CD4-positive, alpha-beta T cell (primary cell): ENCODE measurements around the gene HLA-DRB5. TPM values are rescaled to one million over a fixed set of nuclear protein-coding genes. Genes with fewer than 3 reads are reported as not detected.

ENCODE experiments used
- ATAC-seq: fragments of 200-7000 bp; cut with Tn5 transposase; one replicate; pipeline ENCODE4 v1.10.0; 2022; ENCODE audit warnings: mild to moderate bottlenecking; ENCODE audit not compliant: poor library complexity
- CTCF ChIA-PET: fragments of 350-600 bp; sonication (Branson Sonifier 250); formaldehyde crosslinking; loops from one replicate; lab custom pipeline; 2021; ENCODE audit warnings: antibody characterized with exemption, inconsistent platforms; lab: Charles Lee
- POLR2A ChIA-PET: fragments of 350-600 bp; sonication (Branson Sonifier 250); formaldehyde crosslinking; loops from one replicate; lab custom pipeline; 2021; ENCODE audit warnings: antibody characterized with exemption, inconsistent platforms; lab: Charles Lee
- DNase-seq, 14 experiments: peaks; one replicate each; pipeline ENCODE4 v3.0.0-alpha.2; 2013 to 2020; ENCODE audit warnings: mixed read lengths in 2 of 14
- H3K27ac ChIP-seq, 2 donors: one replicate each; pipeline versions ENCODE4 v1.5.1 to v1.7.0; 2013; ENCODE audit warnings: low read length in 2 of 2, low read depth in 1 of 2, mild to moderate bottlenecking in 1 of 2
- H3K27me3 ChIP-seq, 2 experiments: 1 replicate in 1 of 2; 2 replicates in 1 of 2; pipeline versions ENCODE4 v1.6.1 to v1.7.0; 2013; ENCODE audit warnings: low read length in 2 of 2, control low read depth in 1 of 2, mild to moderate bottlenecking in 1 of 2, moderate library complexity in 1 of 2; ENCODE audit not compliant: insufficient read depth in 2 of 2, control insufficient read depth in 1 of 2
- H3K36me3 ChIP-seq: one replicate; pipeline ENCODE4 v1.6.1; 2013; ENCODE audit warnings: low read length, control low read depth; ENCODE audit not compliant: insufficient read depth
- H3K4me1 ChIP-seq: one replicate; pipeline ENCODE4 v1.6.1; 2013; ENCODE audit warnings: low read length, control low read depth; ENCODE audit not compliant: insufficient read depth
- H3K4me3 ChIP-seq: one replicate; pipeline ENCODE4 v1.5.1; 2013; ENCODE audit warnings: mild to moderate bottlenecking, low read length, moderate library complexity
- H3K9me3 ChIP-seq, 2 experiments: 1 replicate in 1 of 2; 2 replicates in 1 of 2; pipeline versions ENCODE4 v1.6.1 to v1.7.0; 2013; ENCODE audit warnings: low read length in 2 of 2, mild to moderate bottlenecking in 2 of 2, control low read depth in 1 of 2, moderate library complexity in 1 of 2; ENCODE audit not compliant: control insufficient read depth in 1 of 2, insufficient read depth in 1 of 2
- H3K27ac Mint-ChIP-seq: one replicate; pipeline ENCODE4 v1.8.0; 2020; ENCODE audit warnings: mixed read lengths
- H3K27me3 Mint-ChIP-seq: one replicate; pipeline ENCODE4 v1.8.0; 2021; ENCODE audit warnings: mixed read lengths
- H3K36me3 Mint-ChIP-seq: one replicate; pipeline ENCODE4 v1.8.0; 2021; ENCODE audit warnings: low read depth, mixed read lengths
- H3K4me1 Mint-ChIP-seq: one replicate; pipeline ENCODE4 v1.8.0; 2021; ENCODE audit warnings: low read depth, mixed read lengths
- H3K4me3 Mint-ChIP-seq: one replicate; pipeline ENCODE4 v1.8.0; 2020; ENCODE audit warnings: mild to moderate bottlenecking, mixed read lengths
- H3K9me3 Mint-ChIP-seq: one replicate; pipeline ENCODE4 v1.8.0; 2020; ENCODE audit warnings: mixed read lengths
- intact Hi-C, 2 experiments: fragments of 100-400 bp; cut with DNase I in 1 of 2; cut with micrococcal nuclease in 1 of 2; formaldehyde crosslinking; loops; one replicate each; pipeline versions ENCODE4 v1.15.1 to v1.9.0; 2023 to 2025; cut with DNase I, micrococcal nuclease
- total RNA-seq, 174 experiments: library from RNA in 2 of 174; stranded (reverse) in 2 of 174; gene quantifications; one replicate each; pipeline ENCODE4 v1.2.3 and lab custom pipeline; 2021 to 2026
- TF ChIP-seq, protein P1 (sequence below): fragments of 200-600 bp; IDR thresholded peaks from one replicate; pipeline ENCODE4 v1.8.0; 2022; ENCODE audit warnings: antibody characterized with exemption, mild to moderate bottlenecking

Gene HLA-DRB5
- total RNA-seq, 2 experiments from 2014 or later, result 12.5 to 12.6 TPM

DNA sequence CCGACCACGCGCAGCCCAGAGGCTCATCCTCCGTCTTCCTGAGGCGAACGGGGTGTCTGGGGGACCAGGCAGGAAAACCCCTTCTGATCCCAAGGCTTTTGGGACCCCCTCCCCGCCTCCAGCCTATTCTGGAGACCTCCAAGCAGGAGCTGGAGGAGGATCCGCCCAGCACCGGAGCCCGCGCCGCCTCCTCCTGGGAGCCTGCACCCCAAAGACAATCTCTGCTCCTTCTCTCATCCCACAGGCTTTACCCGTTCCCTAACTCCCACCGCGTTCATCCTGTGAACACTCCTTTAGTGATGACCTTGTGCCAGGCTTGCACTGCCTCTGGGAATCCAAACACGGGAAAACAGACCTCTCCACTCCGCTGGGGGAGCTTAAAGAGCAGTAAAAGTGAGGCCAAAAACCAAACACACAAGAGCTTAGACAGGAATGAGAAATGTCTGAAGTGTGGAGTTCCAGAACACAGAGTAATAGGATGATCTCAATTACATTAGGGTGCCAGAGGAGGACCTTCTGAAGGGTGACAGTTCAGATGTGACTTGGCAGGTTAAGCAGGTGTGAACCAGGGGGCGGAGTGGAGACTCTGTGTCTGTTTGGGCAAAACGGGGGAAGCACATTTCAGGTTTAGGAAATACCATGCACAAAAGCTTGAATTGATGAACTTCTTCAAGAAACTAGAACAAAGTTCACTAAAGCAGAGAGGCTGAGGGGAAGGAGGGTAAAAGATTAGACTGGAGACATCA, 7.6 kb downstream of the HLA-DRB5 start:
- DNase-seq (no peak), ATAC-seq (no peak)
- H3K4me3 ChIP-seq, result no peak overlapping the region
- ChIA-PET CTCF (no interaction called here), POLR2A (no interaction called here)
- TF ChIP-seq, protein P1, sequence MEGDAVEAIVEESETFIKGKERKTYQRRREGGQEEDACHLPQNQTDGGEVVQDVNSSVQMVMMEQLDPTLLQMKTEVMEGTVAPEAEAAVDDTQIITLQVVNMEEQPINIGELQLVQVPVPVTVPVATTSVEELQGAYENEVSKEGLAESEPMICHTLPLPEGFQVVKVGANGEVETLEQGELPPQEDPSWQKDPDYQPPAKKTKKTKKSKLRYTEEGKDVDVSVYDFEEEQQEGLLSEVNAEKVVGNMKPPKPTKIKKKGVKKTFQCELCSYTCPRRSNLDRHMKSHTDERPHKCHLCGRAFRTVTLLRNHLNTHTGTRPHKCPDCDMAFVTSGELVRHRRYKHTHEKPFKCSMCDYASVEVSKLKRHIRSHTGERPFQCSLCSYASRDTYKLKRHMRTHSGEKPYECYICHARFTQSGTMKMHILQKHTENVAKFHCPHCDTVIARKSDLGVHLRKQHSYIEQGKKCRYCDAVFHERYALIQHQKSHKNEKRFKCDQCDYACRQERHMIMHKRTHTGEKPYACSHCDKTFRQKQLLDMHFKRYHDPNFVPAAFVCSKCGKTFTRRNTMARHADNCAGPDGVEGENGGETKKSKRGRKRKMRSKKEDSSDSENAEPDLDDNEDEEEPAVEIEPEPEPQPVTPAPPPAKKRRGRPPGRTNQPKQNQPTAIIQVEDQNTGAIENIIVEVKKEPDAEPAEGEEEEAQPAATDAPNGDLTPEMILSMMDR, result no peak
- H3K36me3 Mint-ChIP-seq, result no peaks in the 10 kb centered on the region
- H3K4me3 Mint-ChIP-seq, result no peak overlapping the region
- H3K27me3 ChIP-seq, result no peaks in the 10 kb centered on the region
- H3K4me1 Mint-ChIP-seq, result no peaks in the 10 kb centered on the region
- no peak overlapping the region for H3K27ac ChIP-seq
- no peaks in the 10 kb centered on the region for H3K36me3 ChIP-seq
- no peaks in the 10 kb centered on the region for H3K9me3 ChIP-seq
- H3K27ac Mint-ChIP-seq, result no peak overlapping the region
- H3K27me3 Mint-ChIP-seq, result peaks cover 3% of the 10 kb centered on the region
- no peaks in the 10 kb centered on the region for H3K4me1 ChIP-seq
- intact Hi-C loops, result loop anchor here in 1 of 2 experiments (1.0 to 2.0 kb wide), 2 partner anchors 37 to 62 kb away; no protein-coding TSS in a partner anchor
- no peaks in the 10 kb centered on the region for H3K9me3 Mint-ChIP-seq

DNA sequence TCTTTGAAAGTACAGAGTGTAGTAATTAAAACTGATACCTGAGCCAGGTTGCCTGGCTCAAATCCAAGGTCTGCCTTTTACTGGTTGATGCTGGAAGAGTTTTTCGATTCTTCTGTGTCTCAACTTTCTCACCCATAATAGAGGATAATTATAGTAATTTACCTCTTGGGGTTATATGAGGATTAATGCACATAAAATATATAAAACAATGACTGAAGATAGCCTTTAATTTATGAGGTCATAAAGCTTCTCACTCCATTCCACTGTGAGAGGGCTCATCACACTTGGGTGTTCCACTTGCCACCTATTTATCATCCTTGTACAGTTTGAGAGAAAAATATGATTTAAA, 10.2 kb downstream of the HLA-DRB5 start:
- H3K27me3 Mint-ChIP-seq, result peaks cover 3% of the 10 kb centered on the region
- Histone ChIP-seq H3K27ac (no peak overlapping the region), H3K9me3 (no peaks in the 10 kb centered on the region), H3K27me3 (no peaks in the 10 kb centered on the region), H3K4me3 (no peak overlapping the region), H3K36me3 (no peaks in the 10 kb centered on the region), H3K4me1 (no peaks in the 10 kb centered on the region)
- H3K36me3 Mint-ChIP-seq, result no peaks in the 10 kb centered on the region
- ChIA-PET POLR2A (no interaction called here), CTCF (no interaction called here)
- no peaks in the 10 kb centered on the region for H3K9me3 Mint-ChIP-seq
- intact Hi-C loops, result no loop called here
- no peak for DNase-seq
- TF ChIP-seq, protein P1, result no peak
- H3K27ac Mint-ChIP-seq, result no peak overlapping the region
- ATAC-seq, result no peak
- H3K4me1 Mint-ChIP-seq, result no peaks in the 10 kb centered on the region
- no peak overlapping the region for H3K4me3 Mint-ChIP-seq

DNA sequence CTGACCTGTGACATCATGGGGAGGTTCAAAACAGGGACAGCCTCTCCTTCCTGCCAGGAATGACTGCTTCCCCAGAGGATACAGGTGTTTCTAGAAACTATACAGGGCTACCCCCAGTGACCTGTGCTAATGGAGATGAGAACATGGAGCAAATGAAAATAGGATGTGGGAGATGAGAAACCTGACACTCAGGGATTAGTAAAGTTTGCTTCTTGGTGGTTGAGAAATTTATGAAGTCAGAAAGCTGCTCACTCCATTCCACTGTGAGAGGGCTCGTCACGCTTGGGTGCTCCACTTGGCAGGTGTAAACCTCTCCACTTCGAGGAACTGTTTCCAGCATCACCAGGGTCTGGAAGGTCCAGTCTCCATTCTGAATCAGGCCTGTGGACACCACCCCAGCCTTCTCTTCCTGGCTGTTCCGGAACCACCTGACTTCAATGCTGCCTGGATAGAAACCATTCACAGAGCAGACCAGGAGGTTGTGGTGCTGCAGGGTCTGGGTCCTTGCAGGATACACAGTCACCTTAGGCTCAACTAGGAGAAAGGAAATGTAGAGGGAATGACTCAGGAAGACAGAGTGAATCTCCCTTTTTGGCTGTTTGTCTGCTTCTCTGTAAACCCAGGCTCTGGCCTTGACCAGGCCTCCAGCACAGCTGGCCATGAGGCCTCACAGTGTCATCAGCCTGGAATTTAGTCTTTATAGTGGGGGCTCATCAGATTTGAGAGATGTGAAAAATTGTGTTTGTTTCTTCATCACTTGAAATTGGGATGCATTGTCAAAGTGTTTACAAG, 10.8 kb downstream of the HLA-DRB5 start:
- TF ChIP-seq, protein P1, result no peak
- POLR2A ChIA-PET, result no interaction called here
- no peaks in the 10 kb centered on the region for H3K4me1 Mint-ChIP-seq
- Histone ChIP-seq H3K27ac (no peak overlapping the region), H3K36me3 (no peaks in the 10 kb centered on the region), H3K9me3 (no peaks in the 10 kb centered on the region), H3K27me3 (no peaks in the 10 kb centered on the region), H3K4me1 (no peaks in the 10 kb centered on the region), H3K4me3 (no peak overlapping the region)
- H3K9me3 Mint-ChIP-seq, result no peaks in the 10 kb centered on the region
- CTCF ChIA-PET, result no interaction called here
- DNase-seq (no peak), ATAC-seq (no peak)
- no peak overlapping the region for H3K4me3 Mint-ChIP-seq
- H3K27me3 Mint-ChIP-seq, result peaks cover 4% of the 10 kb centered on the region
- H3K27ac Mint-ChIP-seq, result no peak overlapping the region
- intact Hi-C loops, result no loop called here
- no peaks in the 10 kb centered on the region for H3K36me3 Mint-ChIP-seq
